ENCODE data around the gene DHCR24. TPM values are rescaled to one million over a fixed set of nuclear protein-coding genes. Genes with fewer than 3 reads are reported as not detected.
A peak's percentile ranks its signal among the peaks of the same experiment; 100 is the strongest.

DHCR24 gene
- total and polyA plus RNA-seq, 2 of the 13 experiments (the other 11 are each of a cell fraction or from before 2014, with no cell fraction given) = 374 to 448 TPM

- TF ChIP-seq ZNF576 (CRISPR knock-in tag; IDR thresholded peaks at IDR 0.05) = no peak
- no peak for TF ChIP-seq ESRRA (CRISPR knock-in tag; IDR thresholded peaks at IDR 0.05; ENCODE audit: low read depth)
- TF ChIP-seq ZNF205 (CRISPR knock-in tag; IDR thresholded peaks at IDR 0.05) = 0 out of 2 replicates have a peak, but pooled peaks have one; percentile 43
- no peak for TF ChIP-seq ZNF18 (CRISPR knock-in tag; IDR thresholded peaks at IDR 0.05; ENCODE audit: insufficient replicate concordance)
- no peak for TF ChIP-seq KDM3A (CRISPR knock-in tag; IDR thresholded peaks at IDR 0.05; ENCODE audit: low read depth)
- no peak; the same call in 1 of the 2 replicates for TF ChIP-seq ZNF556 (CRISPR knock-in tag; IDR thresholded peaks at IDR 0.05; ENCODE audit: borderline replicate concordance)
- no peak for TF ChIP-seq SP140L (CRISPR knock-in tag; IDR thresholded peaks at IDR 0.05; ENCODE audit: borderline replicate concordance)
- TF ChIP-seq PATZ1 (CRISPR knock-in tag; IDR thresholded peaks at IDR 0.05) = peak; percentile 48; the same call in 1 of the 2 replicates
- TF ChIP-seq ZNF326 (CRISPR knock-in tag; IDR thresholded peaks at IDR 0.05; ENCODE audit: borderline replicate concordance) = no peak
- TF ChIP-seq TMF1 (CRISPR knock-in tag; IDR thresholded peaks at IDR 0.05; ENCODE audit: low read depth) = no peak
- no peak for TF ChIP-seq ATF7-NPFF (CRISPR knock-in tag; IDR thresholded peaks at IDR 0.05; ENCODE audit: low read depth)
- TF ChIP-seq SP1 (IDR thresholded peaks at IDR 0.05) = no peak
- TF ChIP-seq SP1 (CRISPR knock-in tag; IDR thresholded peaks at IDR 0.05) = no peak
- TF ChIP-seq SMC3 (IDR thresholded peaks at IDR 0.05; ENCODE audit: low read length) = peak; percentile 82
- TF ChIP-seq PAXIP1 (CRISPR knock-in tag; conservative IDR thresholded peaks at IDR 0.05) = no peak
- no peak for TF ChIP-seq KLF15 (CRISPR knock-in tag; IDR thresholded peaks at IDR 0.05; ENCODE audit: borderline replicate concordance)
- TF ChIP-seq RFXAP (CRISPR knock-in tag; IDR thresholded peaks at IDR 0.05; ENCODE audit: borderline replicate concordance) = no peak
- no peak for TF ChIP-seq MNT (IDR thresholded peaks at IDR 0.05)
- TF ChIP-seq ZBTB26 (CRISPR knock-in tag; IDR thresholded peaks at IDR 0.05; ENCODE audit: borderline replicate concordance) = no peak
Observed at GRCh38 chr1:54810153-54810942, 76.6 kb downstream of the DHCR24 start (continued).

All from HepG2 (cell line).